Muscle layer of duodenum (tissue), 2 donors: Measurements from ENCODE around the gene SLC6A19.

Source experiments
- H3K27ac ChIP-seq: one replicate; pipeline ENCODE4 v1.7.0; 2013; ENCODE audit warnings: mild to moderate bottlenecking, low read length
- H3K27me3 ChIP-seq: one replicate; pipeline ENCODE4 v1.7.0; 2013; ENCODE audit warnings: low read depth, mild to moderate bottlenecking, control low read depth, low read length
- H3K36me3 ChIP-seq, 2 donors: one replicate each; pipeline ENCODE4 v1.7.0; 2013; ENCODE audit warnings: low read length in 2 of 2, control low read depth in 1 of 2, mild to moderate bottlenecking in 1 of 2; ENCODE audit not compliant: insufficient read depth in 2 of 2, control insufficient read depth in 1 of 2
- H3K4me1 ChIP-seq, 2 donors: one replicate each; pipeline ENCODE4 v1.7.0; 2013; ENCODE audit warnings: low read length in 2 of 2, mild to moderate bottlenecking in 2 of 2, control low read depth in 1 of 2, moderate library complexity in 1 of 2; ENCODE audit not compliant: insufficient read depth in 2 of 2, control insufficient read depth in 1 of 2
- H3K4me3 ChIP-seq, 2 donors: one replicate each; pipeline ENCODE4 v1.7.0; 2013; ENCODE audit warnings: low read length in 2 of 2, low read depth in 1 of 2, mild to moderate bottlenecking in 1 of 2
- H3K9me3 ChIP-seq, 2 donors: one replicate each; pipeline ENCODE4 v1.7.0; 2013; ENCODE audit warnings: low read length in 2 of 2, control low read depth in 1 of 2, mild to moderate bottlenecking in 1 of 2; ENCODE audit not compliant: control insufficient read depth in 1 of 2
- donor health status: healthy.

Gene SLC6A19

DNA sequence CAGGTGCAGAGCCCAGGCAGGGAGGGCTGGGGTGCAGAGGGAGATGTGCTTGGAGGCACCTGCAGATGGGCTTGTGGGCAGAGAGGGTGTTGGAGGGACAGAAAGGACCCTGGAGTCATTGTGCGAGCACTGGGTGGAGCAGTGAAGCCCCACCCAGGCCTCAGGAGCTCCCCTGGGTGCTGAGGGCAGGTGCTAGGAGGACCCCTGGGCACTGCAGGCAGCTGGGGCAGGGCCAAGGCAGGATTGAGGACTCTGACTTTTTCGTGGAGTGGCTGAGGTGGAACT lies 13.5 kb downstream of the SLC6A19 start:
- Histone ChIP-seq H3K27ac (no peak overlapping the region), H3K27me3 (no peaks in the 10 kb centered on the region)

DNA sequence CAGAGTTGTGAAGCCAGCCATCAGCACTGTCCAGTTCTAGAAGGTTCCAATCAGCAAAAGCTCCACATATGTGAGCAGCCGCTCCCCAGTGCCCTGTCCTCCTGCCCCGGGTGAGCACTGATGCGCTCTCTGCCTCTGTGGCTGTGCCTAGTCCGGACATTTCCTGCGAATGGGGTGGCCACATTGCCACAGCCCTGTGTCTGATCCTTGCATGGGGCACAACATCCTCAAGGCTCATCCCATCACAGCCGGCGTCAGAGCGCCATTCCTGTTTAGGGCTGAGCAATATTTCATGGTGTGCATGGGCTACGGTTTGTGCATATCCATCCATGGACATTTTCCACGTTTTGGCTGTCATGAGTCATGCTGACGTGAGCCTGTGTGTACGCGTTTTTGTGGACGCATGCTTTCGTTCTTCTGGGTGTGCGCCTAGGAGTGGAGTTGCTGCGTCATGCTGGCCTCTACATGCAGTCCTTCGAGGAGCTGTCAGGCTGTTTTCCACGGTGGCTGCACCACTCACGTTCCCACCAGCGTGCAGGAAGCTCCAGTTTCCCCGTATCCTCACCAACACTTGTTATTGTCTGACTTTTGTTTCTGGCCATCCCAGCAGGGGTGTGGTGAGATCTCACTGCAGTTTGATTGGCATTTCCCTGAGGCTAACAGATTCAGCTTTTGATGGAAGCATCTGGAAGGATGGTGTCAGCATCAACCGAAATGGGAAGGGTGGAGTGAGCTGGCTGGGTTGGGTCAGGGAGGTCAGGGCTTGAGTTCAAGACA lies 14.1 kb downstream of the SLC6A19 start:
- Histone ChIP-seq H3K27me3 (no peaks in the 10 kb centered on the region), H3K27ac (no peak overlapping the region), H3K4me1 (no peaks in the 10 kb centered on the region), H3K4me3 (no peak overlapping the region), H3K9me3 (peaks cover 0 to 10% of the 10 kb centered on the region in 2 donors), H3K36me3 (no peaks in the 10 kb centered on the region)

More for the DNA sequence above, 13.5 kb downstream of the SLC6A19 start:
- Histone ChIP-seq H3K9me3 (peaks cover 0 to 10% of the 10 kb centered on the region in 2 donors), H3K4me3 (no peak overlapping the region), H3K36me3 (no peaks in the 10 kb centered on the region), H3K4me1 (no peaks in the 10 kb centered on the region)

DNA sequence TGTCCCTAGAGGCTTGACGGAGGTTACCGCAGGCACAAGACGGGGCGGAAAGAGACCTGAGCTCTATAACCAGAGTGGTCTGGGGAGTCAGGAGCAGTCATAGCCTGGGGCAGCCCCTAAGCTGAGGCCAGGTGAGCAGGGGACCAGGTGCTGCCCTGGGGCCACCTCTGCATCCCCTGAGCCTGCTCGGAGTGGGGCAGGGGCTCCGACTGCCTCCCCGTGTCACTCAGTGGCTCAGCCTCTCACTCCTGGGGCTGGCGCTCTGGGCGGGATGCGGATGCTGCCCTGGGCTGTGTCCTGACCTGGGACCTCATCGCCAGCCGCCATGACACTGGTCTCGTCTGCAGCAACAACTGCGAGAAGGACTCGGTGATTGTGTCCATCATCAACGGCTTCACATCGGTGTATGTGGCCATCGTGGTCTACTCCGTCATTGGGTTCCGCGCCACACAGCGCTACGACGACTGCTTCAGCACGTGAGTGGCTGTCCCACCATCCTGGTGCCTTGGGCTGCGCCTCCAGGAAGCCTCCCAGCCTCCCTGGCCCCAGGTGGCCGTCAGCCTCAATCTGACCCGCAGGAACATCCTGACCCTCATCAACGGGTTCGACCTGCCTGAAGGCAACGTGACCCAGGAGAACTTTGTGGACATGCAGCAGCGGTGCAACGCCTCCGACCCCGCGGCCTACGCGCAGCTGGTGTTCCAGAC lies 15.0 kb downstream of the SLC6A19 start:
- H3K9me3 ChIP-seq = peaks cover 0 to 10% of the 10 kb centered on the region in 2 donors
- no peaks in the 10 kb centered on the region for H3K36me3 ChIP-seq
- no peaks in the 10 kb centered on the region for H3K4me1 ChIP-seq
- H3K27me3 ChIP-seq = no peaks in the 10 kb centered on the region
- no peak overlapping the region for H3K4me3 ChIP-seq
- H3K27ac ChIP-seq = no peak overlapping the region

DNA sequence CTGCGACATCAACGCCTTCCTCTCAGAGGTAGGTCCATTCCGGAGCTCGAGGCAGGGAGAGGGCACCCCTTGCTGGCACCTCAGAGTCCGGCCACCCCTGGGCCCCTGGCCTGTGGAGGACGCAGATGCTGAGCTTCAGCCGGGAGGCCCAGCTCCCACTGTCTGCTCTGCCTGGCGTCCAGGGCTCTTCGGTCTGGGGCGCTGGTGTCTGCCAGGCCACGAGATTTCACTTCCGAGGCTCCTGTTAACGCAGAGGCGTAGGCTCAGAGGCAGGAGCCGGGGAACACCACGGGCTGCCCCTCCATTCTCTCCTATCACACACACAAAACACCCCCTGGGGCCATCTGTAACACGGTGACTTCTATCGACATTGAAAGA lies 15.5 kb downstream of the SLC6A19 start:
- no peaks in the 10 kb centered on the region for H3K27me3 ChIP-seq
- H3K36me3 ChIP-seq = no peaks in the 10 kb centered on the region
- H3K27ac ChIP-seq = no peak overlapping the region

DNA sequence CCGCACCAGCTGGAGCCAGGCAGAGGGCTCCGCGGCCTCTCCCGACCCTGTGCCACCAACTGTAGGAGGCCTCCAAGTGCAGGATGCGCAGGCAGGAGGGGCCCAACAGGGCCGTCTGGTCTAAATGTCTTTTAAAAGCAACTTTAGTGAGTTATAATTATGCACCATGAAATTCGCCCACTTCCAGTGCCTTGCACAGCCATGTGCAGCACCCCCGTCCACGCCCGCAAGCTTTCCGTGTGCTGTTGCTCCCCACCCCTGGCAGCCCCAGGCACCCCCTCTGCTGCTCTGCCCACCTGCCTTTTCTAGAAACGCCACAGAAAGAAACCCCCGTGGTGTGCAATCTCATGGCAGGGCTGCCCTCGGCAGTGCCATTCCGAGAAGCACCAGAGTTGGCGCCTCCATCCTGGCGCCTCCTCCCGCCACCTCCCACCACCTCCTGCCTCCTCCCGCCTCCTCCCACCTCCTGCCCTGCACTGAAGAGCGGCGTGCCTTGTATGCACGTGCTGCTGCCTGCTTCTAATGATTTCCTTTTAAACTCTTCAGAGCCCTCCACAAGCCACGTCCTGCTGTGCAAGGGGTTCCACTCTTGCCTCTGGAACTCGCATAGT lies 16.3 kb downstream of the SLC6A19 start:
- Histone ChIP-seq H3K9me3 (peaks cover 0 to 10% of the 10 kb centered on the region in 2 donors), H3K4me3 (no peak overlapping the region), H3K36me3 (no peaks in the 10 kb centered on the region), H3K27ac (no peak overlapping the region), H3K4me1 (no peaks in the 10 kb centered on the region), H3K27me3 (no peaks in the 10 kb centered on the region)

More for the DNA sequence above, 15.5 kb downstream of the SLC6A19 start:
- H3K4me1 ChIP-seq = no peaks in the 10 kb centered on the region
- H3K4me3 ChIP-seq = no peak overlapping the region
- H3K9me3 ChIP-seq = peaks cover 0 to 10% of the 10 kb centered on the region in 2 donors

DNA sequence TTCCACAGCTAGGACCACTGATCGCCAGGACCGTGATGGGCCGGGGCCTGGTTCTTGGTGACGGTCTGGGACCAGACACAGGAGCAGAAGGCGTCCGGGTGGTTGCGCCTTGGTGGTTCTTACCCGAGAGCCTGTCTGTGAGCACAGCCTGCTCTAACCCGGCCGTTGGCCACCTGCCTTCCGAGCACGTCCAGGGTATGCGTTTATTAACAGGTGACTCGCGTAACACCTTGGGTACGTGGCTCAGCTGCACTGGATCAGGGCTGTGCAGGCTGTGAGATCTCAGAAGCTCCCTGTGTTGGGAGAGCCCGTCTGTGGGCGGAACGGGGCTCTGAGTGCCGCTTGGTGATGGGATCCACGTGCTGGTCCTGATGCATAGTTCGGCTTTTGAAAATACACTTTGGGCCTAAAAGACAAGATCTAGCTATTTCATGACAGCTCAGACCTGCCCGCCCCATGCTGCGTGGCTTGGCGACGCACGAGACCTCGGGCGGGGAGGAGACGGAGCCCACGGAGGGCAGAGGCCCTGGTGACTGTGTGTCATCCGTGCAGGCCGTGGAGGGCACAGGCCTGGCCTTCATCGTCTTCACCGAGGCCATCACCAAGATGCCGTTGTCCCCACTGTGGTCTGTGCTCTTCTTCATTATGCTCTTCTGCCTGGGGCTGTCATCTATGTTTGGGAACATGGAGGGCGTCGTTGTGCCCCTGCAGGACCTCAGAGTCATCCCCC lies 17.1 kb downstream of the SLC6A19 start:
- Histone ChIP-seq H3K4me3 (no peak overlapping the region), H3K4me1 (no peaks in the 10 kb centered on the region), H3K27ac (no peak overlapping the region), H3K27me3 (no peaks in the 10 kb centered on the region), H3K9me3 (peaks cover 0 to 10% of the 10 kb centered on the region in 2 donors), H3K36me3 (no peaks in the 10 kb centered on the region)

DNA sequence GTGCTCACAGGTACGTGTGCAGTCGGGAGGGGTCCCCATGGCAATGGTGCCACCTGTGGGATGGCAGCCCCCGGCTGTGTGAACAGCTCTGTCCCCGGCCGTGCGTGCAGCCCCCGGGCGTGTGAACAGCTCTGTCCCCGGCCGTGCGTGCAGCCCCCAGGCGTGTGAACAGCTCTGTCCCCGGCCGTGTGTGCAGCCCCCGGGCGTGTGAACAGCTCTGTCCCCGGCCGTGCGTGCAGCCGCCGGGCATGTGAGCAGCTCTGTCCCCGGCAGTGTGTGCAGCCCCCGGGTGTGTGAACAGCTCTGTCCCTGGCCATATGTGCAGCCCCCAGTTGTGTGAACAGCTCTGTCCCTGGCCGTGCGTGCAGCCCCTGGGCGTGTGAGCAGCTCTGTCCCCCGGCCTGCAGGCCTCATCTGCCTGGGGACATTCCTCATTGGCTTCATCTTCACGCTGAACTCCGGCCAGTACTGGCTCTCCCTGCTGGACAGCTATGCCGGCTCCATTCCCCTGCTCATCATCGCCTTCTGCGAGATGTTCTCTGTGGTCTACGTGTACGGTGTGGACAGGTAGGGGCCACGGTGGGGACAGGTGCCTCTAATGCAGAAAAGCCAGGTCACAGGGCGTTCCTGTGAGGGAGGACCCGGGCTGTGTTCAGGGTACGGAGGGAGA lies 17.8 kb downstream of the SLC6A19 start:
- Histone ChIP-seq H3K4me3 (no peak overlapping the region), H3K4me1 (no peaks in the 10 kb centered on the region), H3K36me3 (no peaks in the 10 kb centered on the region), H3K9me3 (peaks cover 0 to 10% of the 10 kb centered on the region in 2 donors), H3K27me3 (no peaks in the 10 kb centered on the region), H3K27ac (no peak overlapping the region)

DNA sequence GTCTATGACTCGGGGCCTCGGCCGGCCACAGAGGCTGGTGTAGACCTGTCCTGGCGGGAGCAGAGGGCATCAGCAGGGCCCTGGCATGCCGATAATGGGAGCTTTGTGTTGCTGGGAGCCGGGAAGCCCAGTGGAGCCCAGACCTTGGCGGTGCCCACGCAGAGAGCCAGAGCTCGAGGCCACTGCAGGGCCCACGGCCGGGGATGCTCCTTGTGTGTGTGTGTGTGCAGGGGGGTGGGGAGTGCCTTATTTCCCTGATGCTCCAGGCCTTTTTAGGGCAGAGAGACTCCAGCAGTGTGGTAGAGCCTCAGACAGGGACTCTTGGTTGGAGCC lies 18.3 kb downstream of the SLC6A19 start:
- H3K4me3 ChIP-seq = no peak overlapping the region
- no peaks in the 10 kb centered on the region for H3K27me3 ChIP-seq

DNA sequence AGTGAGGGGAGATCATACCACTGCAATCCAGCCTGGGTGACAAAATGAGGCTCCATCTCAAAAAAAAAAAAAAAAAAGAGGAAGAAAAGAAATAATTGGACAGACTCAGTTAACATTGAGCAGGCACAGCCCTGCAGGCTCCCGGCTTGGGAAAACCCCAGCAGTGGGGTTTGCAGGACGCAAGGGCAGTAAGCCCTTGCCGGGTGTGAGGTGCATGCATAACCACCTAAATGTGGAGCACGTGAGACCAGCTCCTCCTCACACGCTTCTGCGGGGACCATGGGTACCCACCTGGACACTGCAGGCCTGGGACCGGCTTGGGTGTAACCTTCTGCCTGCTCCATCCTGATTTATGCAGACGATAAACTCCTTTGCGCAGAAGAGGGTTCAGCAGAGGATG lies 19.0 kb downstream of the SLC6A19 start:
- Histone ChIP-seq H3K9me3 (peaks cover 0 to 10% of the 10 kb centered on the region in 2 donors), H3K27ac (no peak overlapping the region), H3K4me3 (no peak overlapping the region), H3K4me1 (no peaks in the 10 kb centered on the region), H3K36me3 (no peaks in the 10 kb centered on the region), H3K27me3 (no peaks in the 10 kb centered on the region)

More for the DNA sequence above, 18.3 kb downstream of the SLC6A19 start:
- Histone ChIP-seq H3K4me1 (no peaks in the 10 kb centered on the region), H3K9me3 (peaks cover 0 to 10% of the 10 kb centered on the region in 2 donors), H3K27ac (no peak overlapping the region), H3K36me3 (no peaks in the 10 kb centered on the region)

DNA sequence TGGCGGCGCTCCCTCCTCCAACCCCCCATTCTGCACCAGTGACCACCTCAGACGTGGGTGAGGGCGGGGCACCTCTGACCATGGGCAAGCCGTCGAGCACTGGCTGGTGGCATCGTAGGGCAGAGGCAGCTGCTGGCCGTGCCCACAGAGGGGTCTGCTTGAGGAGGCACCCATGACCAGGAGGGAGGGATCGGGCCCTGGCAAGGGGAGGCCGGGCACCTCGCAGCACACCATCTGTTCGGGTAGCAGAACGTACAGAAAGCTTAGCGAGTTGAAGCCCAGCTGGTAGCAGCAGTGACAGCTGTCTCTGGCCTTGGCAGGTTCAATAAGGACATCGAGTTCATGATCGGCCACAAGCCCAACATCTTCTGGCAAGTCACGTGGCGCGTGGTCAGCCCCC lies 19.4 kb downstream of the SLC6A19 start:
- H3K4me1 ChIP-seq = no peaks in the 10 kb centered on the region
- no peaks in the 10 kb centered on the region for H3K36me3 ChIP-seq
- no peak overlapping the region for H3K27ac ChIP-seq
- no peak overlapping the region for H3K4me3 ChIP-seq
- peaks cover 0 to 6% of the 10 kb centered on the region in 2 donors for H3K9me3 ChIP-seq
- no peaks in the 10 kb centered on the region for H3K27me3 ChIP-seq

DNA sequence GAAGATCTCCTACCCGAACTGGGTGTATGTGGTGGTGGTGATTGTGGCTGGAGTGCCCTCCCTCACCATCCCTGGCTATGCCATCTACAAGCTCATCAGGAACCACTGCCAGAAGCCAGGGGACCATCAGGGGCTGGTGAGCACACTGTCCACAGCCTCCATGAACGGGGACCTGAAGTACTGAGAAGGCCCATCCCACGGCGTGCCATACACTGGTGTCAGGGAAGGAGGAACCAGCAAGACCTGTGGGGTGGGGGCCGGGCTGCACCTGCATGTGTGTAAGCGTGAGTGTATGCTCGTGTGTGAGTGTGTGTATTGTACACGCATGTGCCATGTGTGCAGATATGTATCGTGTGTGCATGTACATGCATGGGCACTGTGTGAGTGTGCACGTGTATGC lies 20.3 kb downstream of the SLC6A19 start:
- no peaks in the 10 kb centered on the region for H3K9me3 ChIP-seq
- no peak overlapping the region for H3K4me3 ChIP-seq
- no peak overlapping the region for H3K27ac ChIP-seq
- H3K4me1 ChIP-seq = no peaks in the 10 kb centered on the region
- H3K27me3 ChIP-seq = no peaks in the 10 kb centered on the region
- no peaks in the 10 kb centered on the region for H3K36me3 ChIP-seq
